Activated CD8-positive, alpha-beta T cell treated with anti-CD3 and anti-CD28 coated beads for 36 hours (primary cell): ENCODE results near the gene MMP17. TPM values are rescaled to one million over a fixed set of nuclear protein-coding genes. Genes with fewer than 3 reads are reported as not detected.

Experiments used
- ATAC-seq: fragments of 200-7000 bp; cut with Tn5 transposase; one replicate; pipeline ENCODE4 v1.10.0; 2021; ENCODE audit warnings: mild to moderate bottlenecking, moderate library complexity
- CTCF ChIA-PET: fragments of 350-600 bp; sonication (Branson Sonifier 250); formaldehyde crosslinking; loops from one replicate; lab custom pipeline; 2021; ENCODE audit warnings: antibody characterized with exemption; lab: Charles Lee
- POLR2A ChIA-PET: fragments of 350-600 bp; sonication (Branson Sonifier 250); formaldehyde crosslinking; loops from one replicate; lab custom pipeline; 2021; ENCODE audit warnings: antibody characterized with exemption; lab: Charles Lee
- DNase-seq: peaks from one replicate; pipeline ENCODE4 v3.0.0-alpha.2; 2020
- H3K27ac Mint-ChIP-seq: one replicate; pipeline ENCODE4 v1.8.0; 2021; ENCODE audit warnings: mild to moderate bottlenecking, mixed read lengths
- H3K27me3 Mint-ChIP-seq: one replicate; pipeline ENCODE4 v1.8.0; 2021; ENCODE audit warnings: mixed read lengths
- H3K36me3 Mint-ChIP-seq: one replicate; pipeline ENCODE4 v1.8.0; 2021; ENCODE audit warnings: low read depth, mixed read lengths
- H3K4me1 Mint-ChIP-seq: one replicate; pipeline ENCODE4 v1.8.0; 2021; ENCODE audit warnings: low read depth, mixed read lengths
- H3K4me3 Mint-ChIP-seq: one replicate; pipeline ENCODE4 v1.8.0; 2021; ENCODE audit warnings: mild to moderate bottlenecking, moderate library complexity, mixed read lengths
- H3K9me3 Mint-ChIP-seq: one replicate; pipeline ENCODE4 v1.8.0; 2021; ENCODE audit warnings: mixed read lengths
- intact Hi-C: fragments of 100-400 bp; cut with micrococcal nuclease; formaldehyde crosslinking; loops from one replicate; pipeline ENCODE4 v1.10.0; 2022
- total RNA-seq, 2 experiments: library from RNA; stranded (reverse); gene quantifications; one replicate each; pipeline ENCODE4 v1.2.3, GENCODE V29; 2021
- TF ChIP-seq, protein P1 (sequence below): fragments of 200-600 bp; IDR thresholded peaks from one replicate; pipeline ENCODE4 v1.8.0; 2022; ENCODE audit warnings: antibody characterized with exemption, mild to moderate bottlenecking

MMP17 gene
- total RNA-seq, 2 experiments from 2014 or later = 0.60 TPM; not detected in 1

DNA sequence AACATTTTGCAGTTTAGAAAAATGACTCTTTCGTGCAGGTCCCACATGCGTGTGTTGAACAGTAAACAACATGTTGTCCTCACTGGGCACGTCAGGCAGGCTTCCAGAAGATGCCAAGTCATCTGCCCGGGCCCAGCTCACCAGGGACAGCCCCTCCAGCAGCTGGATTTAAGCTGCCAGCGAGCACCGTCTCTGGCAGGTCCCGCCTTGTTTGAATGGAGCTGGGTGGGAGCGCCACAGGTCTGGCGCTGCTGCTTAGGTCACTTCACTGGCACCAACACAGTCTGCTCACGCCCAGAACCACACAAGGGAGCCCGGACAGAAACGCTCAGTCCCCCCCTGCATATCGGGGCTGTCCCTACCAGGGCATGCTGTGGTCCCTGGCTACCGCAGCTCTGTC is 33.1 kb upstream of the MMP17 start:
- intact Hi-C loops = no loop called here
- DNase-seq = no peak
- no peak for ATAC-seq
- Mint-ChIP-seq H3K4me1 (no peaks in the 10 kb centered on the region), H3K4me3 (no peak overlapping the region), H3K27ac (no peak overlapping the region), H3K27me3 (no peaks in the 10 kb centered on the region), H3K9me3 (no peaks in the 10 kb centered on the region), H3K36me3 (peaks cover 39% of the 10 kb centered on the region)
- ChIA-PET POLR2A (no interaction called here), CTCF (no interaction called here)
- TF ChIP-seq, protein P1, sequence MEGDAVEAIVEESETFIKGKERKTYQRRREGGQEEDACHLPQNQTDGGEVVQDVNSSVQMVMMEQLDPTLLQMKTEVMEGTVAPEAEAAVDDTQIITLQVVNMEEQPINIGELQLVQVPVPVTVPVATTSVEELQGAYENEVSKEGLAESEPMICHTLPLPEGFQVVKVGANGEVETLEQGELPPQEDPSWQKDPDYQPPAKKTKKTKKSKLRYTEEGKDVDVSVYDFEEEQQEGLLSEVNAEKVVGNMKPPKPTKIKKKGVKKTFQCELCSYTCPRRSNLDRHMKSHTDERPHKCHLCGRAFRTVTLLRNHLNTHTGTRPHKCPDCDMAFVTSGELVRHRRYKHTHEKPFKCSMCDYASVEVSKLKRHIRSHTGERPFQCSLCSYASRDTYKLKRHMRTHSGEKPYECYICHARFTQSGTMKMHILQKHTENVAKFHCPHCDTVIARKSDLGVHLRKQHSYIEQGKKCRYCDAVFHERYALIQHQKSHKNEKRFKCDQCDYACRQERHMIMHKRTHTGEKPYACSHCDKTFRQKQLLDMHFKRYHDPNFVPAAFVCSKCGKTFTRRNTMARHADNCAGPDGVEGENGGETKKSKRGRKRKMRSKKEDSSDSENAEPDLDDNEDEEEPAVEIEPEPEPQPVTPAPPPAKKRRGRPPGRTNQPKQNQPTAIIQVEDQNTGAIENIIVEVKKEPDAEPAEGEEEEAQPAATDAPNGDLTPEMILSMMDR = no peak

DNA sequence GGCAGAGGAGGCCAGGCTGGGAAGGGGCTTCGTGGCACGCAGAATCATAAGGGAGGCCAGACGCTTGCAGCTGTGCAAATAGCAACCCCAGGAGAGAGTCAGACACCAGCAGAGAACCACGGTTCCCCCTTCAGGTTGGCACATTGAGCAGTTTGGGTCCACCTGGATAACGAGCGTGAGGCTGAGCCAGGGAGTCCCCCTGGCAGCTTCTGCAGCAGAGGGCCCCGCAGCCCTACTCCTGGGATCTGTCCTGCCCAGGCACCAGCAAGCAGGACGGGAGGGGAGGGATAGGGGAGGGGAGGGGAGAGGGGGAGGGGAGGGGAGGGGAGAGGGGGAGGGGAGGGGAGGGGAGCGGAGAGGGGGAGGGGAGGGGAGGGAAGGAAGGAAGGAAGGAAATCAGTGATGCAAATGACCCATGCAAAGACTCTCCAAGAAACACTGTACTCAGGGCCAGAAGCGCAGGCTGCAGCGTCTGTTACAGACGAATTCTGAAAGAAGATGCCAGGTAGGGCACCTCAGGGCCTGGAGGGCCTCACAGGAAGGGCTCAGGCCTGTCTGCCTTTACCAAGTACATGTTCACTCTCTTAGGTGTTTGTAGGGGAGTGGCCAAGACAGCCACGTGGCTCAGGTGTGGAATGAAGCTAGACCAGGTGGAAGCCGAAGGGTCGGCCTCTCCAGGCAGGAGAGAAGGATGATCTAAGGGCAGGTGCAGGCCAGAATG is 32.3 kb upstream of the MMP17 start:
- Mint-ChIP-seq H3K27me3 (no peaks in the 10 kb centered on the region), H3K36me3 (peaks cover 41% of the 10 kb centered on the region), H3K9me3 (no peaks in the 10 kb centered on the region), H3K4me1 (no peaks in the 10 kb centered on the region), H3K4me3 (no peak overlapping the region), H3K27ac (no peak overlapping the region)
- no peak for DNase-seq
- intact Hi-C loops = no loop called here
- no peak for ATAC-seq
- POLR2A ChIA-PET = no interaction called here
- CTCF ChIA-PET = no interaction called here
- TF ChIP-seq, protein P1 = no peak

DNA sequence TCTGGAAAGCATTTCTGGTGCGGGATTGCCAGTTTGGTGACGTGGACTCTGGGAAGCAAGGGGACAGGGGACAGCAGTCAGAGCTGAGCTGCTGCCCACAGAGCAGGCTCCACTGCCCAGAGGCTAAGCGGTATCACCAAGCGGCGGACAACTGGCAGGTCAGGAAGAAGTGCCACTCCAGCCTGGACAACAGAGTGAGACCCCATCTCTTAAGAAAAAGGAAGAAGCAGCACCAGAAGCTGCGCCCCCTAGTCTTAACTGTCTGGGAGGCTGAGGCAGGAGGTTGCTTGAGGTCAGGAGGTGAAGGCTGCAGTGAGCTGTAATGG is 31.8 kb upstream of the MMP17 start:
- TF ChIP-seq, protein P1 = no peak
- ChIA-PET CTCF (no interaction called here), POLR2A (no interaction called here)
- no peak overlapping the region for H3K27ac Mint-ChIP-seq
- H3K27me3 Mint-ChIP-seq = no peaks in the 10 kb centered on the region
- H3K4me3 Mint-ChIP-seq = no peak overlapping the region
- H3K36me3 Mint-ChIP-seq = peaks cover 43% of the 10 kb centered on the region
- no peak for ATAC-seq
- no peak for DNase-seq
- intact Hi-C loops = no loop called here
- H3K4me1 Mint-ChIP-seq = no peaks in the 10 kb centered on the region
- no peaks in the 10 kb centered on the region for H3K9me3 Mint-ChIP-seq

DNA sequence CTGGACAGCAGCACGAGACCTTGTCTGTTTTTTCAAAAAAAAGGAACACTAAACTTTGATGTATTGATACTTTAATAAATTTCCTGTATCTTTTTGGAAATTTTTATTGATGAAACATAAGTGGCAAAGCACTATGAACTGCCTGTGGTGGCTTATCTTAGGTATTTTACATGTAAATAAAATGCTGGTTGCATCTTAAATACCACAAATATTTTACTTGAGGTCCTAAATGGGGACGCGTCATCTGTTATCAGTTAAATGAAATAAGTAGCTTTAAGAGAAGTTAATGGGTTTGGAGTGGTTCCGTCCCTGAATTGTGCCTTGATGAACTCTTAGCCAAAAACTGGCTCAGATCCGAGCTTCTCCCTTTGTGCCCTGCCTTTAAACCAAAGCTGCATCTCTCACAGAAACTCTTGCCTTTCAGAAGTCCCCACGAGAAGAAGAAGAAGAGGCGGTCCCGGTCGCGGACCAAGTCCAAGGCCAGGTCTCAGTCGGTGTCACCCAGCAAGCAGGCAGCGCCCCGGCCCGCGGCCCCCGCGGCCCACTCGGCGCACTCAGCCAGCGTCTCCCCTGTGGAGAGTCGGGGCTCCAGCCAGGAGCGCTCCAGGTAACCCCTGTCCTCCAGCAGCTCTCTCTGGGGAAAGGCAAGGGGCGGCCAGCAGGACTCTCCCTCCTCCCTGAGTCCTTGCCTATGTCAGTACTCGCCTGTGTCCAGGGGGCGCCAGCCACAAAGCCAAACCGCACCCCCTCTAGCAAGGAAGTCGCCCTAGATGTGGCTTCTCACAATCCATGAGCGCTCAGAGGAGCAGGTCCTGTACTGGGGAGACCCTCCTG is 31.2 kb upstream of the MMP17 start:
- Mint-ChIP-seq H3K9me3 (no peaks in the 10 kb centered on the region), H3K4me3 (no peak overlapping the region), H3K36me3 (peaks cover 43% of the 10 kb centered on the region), H3K4me1 (no peaks in the 10 kb centered on the region), H3K27me3 (no peaks in the 10 kb centered on the region), H3K27ac (no peak overlapping the region)
- ChIA-PET CTCF (no interaction called here), POLR2A (no interaction called here)
- DNase-seq (no peak), ATAC-seq (no peak)
- intact Hi-C loops = no loop called here
- TF ChIP-seq, protein P1 = no peak

DNA sequence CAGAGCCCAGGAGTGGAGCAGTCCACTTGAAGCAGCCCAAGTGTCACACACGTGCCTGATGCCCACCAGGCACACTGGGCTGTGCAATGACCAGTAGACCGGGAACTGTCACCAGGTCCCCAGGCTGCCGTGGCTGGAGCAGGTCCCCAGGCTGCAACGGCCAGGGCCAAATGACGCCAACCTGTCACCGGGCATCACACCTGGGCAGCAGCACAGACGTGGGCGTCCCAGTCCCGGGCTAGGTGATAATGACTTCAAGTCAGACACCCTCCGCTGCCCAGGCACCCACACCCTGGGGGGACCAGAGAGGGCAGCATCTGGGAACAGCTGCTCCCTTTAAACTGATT is 30.6 kb upstream of the MMP17 start:
- DNase-seq (no peak), ATAC-seq (no peak)
- POLR2A ChIA-PET = no interaction called here
- no peak overlapping the region for H3K4me3 Mint-ChIP-seq
- peaks cover 43% of the 10 kb centered on the region for H3K36me3 Mint-ChIP-seq
- intact Hi-C loops = no loop called here
- CTCF ChIA-PET = no interaction called here
- H3K27me3 Mint-ChIP-seq = no peaks in the 10 kb centered on the region
- TF ChIP-seq, protein P1 = no peak
- no peaks in the 10 kb centered on the region for H3K4me1 Mint-ChIP-seq
- H3K9me3 Mint-ChIP-seq = no peaks in the 10 kb centered on the region
- H3K27ac Mint-ChIP-seq = no peak overlapping the region
